Loucy (cell line): ENCODE data around the gene OR51B5.
"Not testable (repeated sequence)": the region's sequence is repeated elsewhere in the genome, so short reads cannot be mapped to it uniquely, and the experiment has no call there.

ENCODE experiments used
- H2AFZ ChIP-seq: fragments of 200-600 bp; sonication (generic); 2 replicates; pipeline ENCODE4 v1.6.0; 2016; ENCODE audit warnings: antibody characterized with exemption, mild to moderate bottlenecking, low read length, moderate library complexity
- H3F3A ChIP-seq: fragments of 200-600 bp; 2 replicates; pipeline ENCODE4 v1.6.0; 2016; ENCODE audit warnings: antibody characterized with exemption, low read depth, mild to moderate bottlenecking
- H3K27me3 ChIP-seq: fragments of 200-600 bp; sonication (generic); 2 replicates; pipeline ENCODE4 v1.6.1; 2014; ENCODE audit warnings: low read length, mild to moderate bottlenecking; ENCODE audit not compliant: insufficient read depth, poor library complexity, severe bottlenecking
- H3K36me3 ChIP-seq: fragments of 200-600 bp; sonication (generic); 2 replicates; pipeline ENCODE4 v1.6.1; 2016; ENCODE audit warnings: low read length; ENCODE audit not compliant: insufficient read depth
- H3K4me1 ChIP-seq: fragments of 200-600 bp; sonication (generic); 2 replicates; pipeline ENCODE4 v1.5.1; 2014; ENCODE audit warnings: low read length, mild to moderate bottlenecking; ENCODE audit not compliant: insufficient read depth, poor library complexity, severe bottlenecking
- H3K4me2 ChIP-seq: fragments of 200-600 bp; sonication (generic); 2 replicates; pipeline ENCODE4 v1.6.0; 2014; ENCODE audit warnings: antibody characterized with exemption, low read length, low read depth, mild to moderate bottlenecking; ENCODE audit not compliant: poor library complexity, severe bottlenecking
- H3K4me3 ChIP-seq: fragments of 200-600 bp; sonication (generic); 2 replicates; pipeline ENCODE4 v1.5.1; 2014; ENCODE audit warnings: low read length, mild to moderate bottlenecking, mixed read lengths; ENCODE audit not compliant: poor library complexity, severe bottlenecking
- H3K79me2 ChIP-seq: fragments of 200-600 bp; sonication (generic); 2 replicates; pipeline ENCODE4 v1.6.1; 2014; ENCODE audit warnings: low read length; ENCODE audit not compliant: insufficient read depth
- H3K9ac ChIP-seq: fragments of 200-600 bp; sonication (generic); 2 replicates; pipeline ENCODE4 v1.6.0; 2014; ENCODE audit warnings: mild to moderate bottlenecking, low read depth, low read length, moderate library complexity; ENCODE audit not compliant: poor library complexity, severe bottlenecking
- H3K9me2 ChIP-seq: fragments of 200-600 bp; sonication (generic); replicated peaks from 2 replicates; pipeline ENCODE4 v1.6.1; 2016; ENCODE audit warnings: low read depth, low read length, mixed read lengths
- H3K9me3 ChIP-seq: fragments of 200-600 bp; sonication (generic); 2 replicates; pipeline ENCODE4 v1.6.1; 2014; ENCODE audit warnings: mild to moderate bottlenecking, antibody characterized with exemption, low read length, low read depth; ENCODE audit not compliant: insufficient read depth
- H4K20me1 ChIP-seq: fragments of 200-600 bp; sonication (generic); 2 replicates; pipeline ENCODE4 v1.6.0; 2014; ENCODE audit warnings: antibody characterized with exemption, low read length, mild to moderate bottlenecking; ENCODE audit not compliant: insufficient read depth, poor library complexity, severe bottlenecking
- CTCF ChIP-seq: fragments of 200-600 bp; sonication (generic); conservative IDR thresholded peaks from 2 replicates; pipeline ENCODE4 v1.5.1; 2014; ENCODE audit warnings: mild to moderate bottlenecking, antibody characterized with exemption, low read length
- EZH2phosphoT487 ChIP-seq: fragments of 200-600 bp; IDR thresholded peaks from 2 replicates; pipeline ENCODE4 v1.6.1; 2018; ENCODE audit warnings: antibody characterized with exemption, mild to moderate bottlenecking, moderate library complexity, borderline replicate concordance

Gene OR51B5

DNA sequence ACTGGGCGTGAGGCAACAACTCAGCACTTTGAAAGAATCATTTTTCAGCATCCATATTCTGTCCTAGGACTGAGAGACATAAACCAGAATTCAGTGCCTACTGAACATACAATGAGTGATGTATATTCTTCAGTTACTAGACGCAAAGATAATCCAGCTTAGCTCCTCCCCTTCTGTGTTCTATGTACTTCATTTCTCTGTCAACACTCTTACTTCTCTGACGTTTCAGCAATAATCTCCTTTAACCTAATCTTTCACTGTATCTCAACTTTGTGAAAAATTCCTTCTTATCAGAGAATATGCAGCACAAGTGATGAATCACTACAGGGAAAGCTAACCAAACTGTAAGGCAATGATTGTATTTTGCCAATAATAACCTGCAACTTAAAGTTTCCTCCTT, 2.5 kb upstream of the OR51B5 start:
- Histone ChIP-seq H3K4me1 (no peaks in the 10 kb centered on the region), H3K9me2 (no peaks in the 10 kb centered on the region), H3F3A (no peaks in the 10 kb centered on the region), H3K9me3 (no peaks in the 10 kb centered on the region), H3K9ac (no peak overlapping the region), H4K20me1 (no peaks in the 10 kb centered on the region), H3K36me3 (no peaks in the 10 kb centered on the region), H3K27me3 (no peaks in the 10 kb centered on the region), H2AFZ (no peak overlapping the region), H3K4me3 (no peak overlapping the region), H3K4me2 (no peak overlapping the region), H3K79me2 (no peaks in the 10 kb centered on the region)
- TF ChIP-seq EZH2phosphoT487 (no peak), CTCF (no peak)

DNA sequence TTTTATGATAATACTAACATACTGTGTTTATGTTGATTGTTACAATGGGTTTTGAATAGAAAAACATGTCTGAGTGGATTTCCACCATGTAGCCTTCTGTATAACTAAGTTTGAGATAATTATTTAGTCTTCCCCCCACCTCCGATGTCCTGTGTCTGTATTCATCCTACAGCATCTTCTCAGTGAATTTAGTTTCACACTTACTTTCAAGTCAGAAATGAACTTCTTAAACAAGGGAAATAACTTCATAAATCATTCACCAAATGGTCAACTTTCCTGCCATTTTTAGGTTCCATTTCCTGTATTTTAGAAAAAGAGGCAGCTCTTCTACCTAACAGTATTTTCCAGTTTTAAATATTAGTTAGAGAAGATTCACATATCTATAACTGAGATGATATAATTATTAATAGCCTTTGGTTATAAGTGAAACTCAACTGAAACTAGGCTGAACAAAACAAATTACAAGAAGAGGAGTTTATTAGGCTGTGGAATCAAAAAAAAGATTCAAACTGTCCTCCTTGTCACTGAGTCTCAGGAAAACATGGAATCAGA, 3.5 kb downstream of the OR51B5 start:
- H3K4me3 ChIP-seq: no peak overlapping the region
- no peak overlapping the region for H3K9ac ChIP-seq
- no peaks in the 10 kb centered on the region for H3K27me3 ChIP-seq
- H3K36me3 ChIP-seq: no peaks in the 10 kb centered on the region
- no peaks in the 10 kb centered on the region for H3K79me2 ChIP-seq
- no peaks in the 10 kb centered on the region for H4K20me1 ChIP-seq
- H2AFZ ChIP-seq: no peak overlapping the region
- no peak for TF ChIP-seq CTCF
- no peak for TF ChIP-seq EZH2phosphoT487
- no peaks in the 10 kb centered on the region for H3K9me3 ChIP-seq
- no peaks in the 10 kb centered on the region for H3F3A ChIP-seq
- H3K4me2 ChIP-seq: no peak overlapping the region
- no peaks in the 10 kb centered on the region for H3K4me1 ChIP-seq
- H3K9me2 ChIP-seq: no peaks in the 10 kb centered on the region

DNA sequence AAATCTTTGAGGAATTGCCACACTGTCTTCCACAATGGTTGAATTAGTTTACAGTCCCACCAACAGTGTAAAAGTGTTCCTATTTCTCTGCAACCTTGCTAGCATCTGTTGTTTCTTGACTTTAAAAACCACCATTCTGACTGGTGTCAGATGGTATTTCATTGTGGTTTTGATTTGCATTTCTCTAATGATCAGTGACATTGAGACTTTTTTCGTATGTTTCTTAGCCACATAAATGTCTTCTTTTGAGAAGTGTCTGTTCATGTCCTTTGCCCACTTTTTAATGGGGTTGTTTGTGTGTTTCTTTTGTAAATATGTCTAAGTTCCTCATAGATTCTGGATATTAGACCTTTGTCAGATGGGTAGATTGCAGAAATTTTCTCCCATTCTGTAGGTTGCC, 6.1 kb downstream of the OR51B5 start:
- not testable (repeated sequence) for H3K4me2 ChIP-seq

GRCh38 chr11:5336331-5336730, 7.0 kb downstream of the OR51B5 start:
- H4K20me1 ChIP-seq: no peaks in the 10 kb centered on the region
- TF ChIP-seq CTCF (no peak), EZH2phosphoT487 (no peak)

More for the DNA sequence above, 6.1 kb downstream of the OR51B5 start:
- H3K9me2 ChIP-seq, H3K9ac ChIP-seq, H3K4me3 ChIP-seq, H3K36me3 ChIP-seq, H3K9me3 ChIP-seq, H3K4me1 ChIP-seq, H4K20me1 ChIP-seq, H3F3A ChIP-seq, H2AFZ ChIP-seq, H3K27me3 ChIP-seq, H3K79me2 ChIP-seq: not testable (repeated sequence)

More at GRCh38 chr11:5336331-5336730, 7.0 kb downstream of the OR51B5 start:
- H2AFZ ChIP-seq: no peak overlapping the region
- H3K9me3 ChIP-seq: no peaks in the 10 kb centered on the region
- no peaks in the 10 kb centered on the region for H3F3A ChIP-seq
- H3K27me3 ChIP-seq: no peaks in the 10 kb centered on the region
- no peak overlapping the region for H3K4me2 ChIP-seq
- no peaks in the 10 kb centered on the region for H3K4me1 ChIP-seq
- H3K79me2 ChIP-seq: no peaks in the 10 kb centered on the region
- H3K9ac ChIP-seq: no peak overlapping the region
- H3K9me2 ChIP-seq: no peaks in the 10 kb centered on the region
- H3K4me3 ChIP-seq: no peak overlapping the region
- H3K36me3 ChIP-seq: no peaks in the 10 kb centered on the region
